ENCODE measurements around the gene WNT9B. TPM values are rescaled to one million over a fixed set of nuclear protein-coding genes. Genes with fewer than 3 reads are reported as not detected.

The WNT9B gene
- total and polyA plus RNA-seq, 12 donors: 0.07 to 2.0 (median 0.55) TPM; not detected in 3

- TF ChIP-seq, protein P1, sequence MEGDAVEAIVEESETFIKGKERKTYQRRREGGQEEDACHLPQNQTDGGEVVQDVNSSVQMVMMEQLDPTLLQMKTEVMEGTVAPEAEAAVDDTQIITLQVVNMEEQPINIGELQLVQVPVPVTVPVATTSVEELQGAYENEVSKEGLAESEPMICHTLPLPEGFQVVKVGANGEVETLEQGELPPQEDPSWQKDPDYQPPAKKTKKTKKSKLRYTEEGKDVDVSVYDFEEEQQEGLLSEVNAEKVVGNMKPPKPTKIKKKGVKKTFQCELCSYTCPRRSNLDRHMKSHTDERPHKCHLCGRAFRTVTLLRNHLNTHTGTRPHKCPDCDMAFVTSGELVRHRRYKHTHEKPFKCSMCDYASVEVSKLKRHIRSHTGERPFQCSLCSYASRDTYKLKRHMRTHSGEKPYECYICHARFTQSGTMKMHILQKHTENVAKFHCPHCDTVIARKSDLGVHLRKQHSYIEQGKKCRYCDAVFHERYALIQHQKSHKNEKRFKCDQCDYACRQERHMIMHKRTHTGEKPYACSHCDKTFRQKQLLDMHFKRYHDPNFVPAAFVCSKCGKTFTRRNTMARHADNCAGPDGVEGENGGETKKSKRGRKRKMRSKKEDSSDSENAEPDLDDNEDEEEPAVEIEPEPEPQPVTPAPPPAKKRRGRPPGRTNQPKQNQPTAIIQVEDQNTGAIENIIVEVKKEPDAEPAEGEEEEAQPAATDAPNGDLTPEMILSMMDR (IDR thresholded peaks at IDR 0.05): no peak
- no peak for TF ChIP-seq POLR2A (IDR thresholded peaks at IDR 0.05)
- no peak overlapping the region for H3K4me3 ChIP-seq
- no peak overlapping the region for H3K27ac ChIP-seq
- no peaks in the 10 kb centered on the region for H3K27me3 ChIP-seq
- intact Hi-C loops (cut with DNase I): no loop called here
- no peaks in the 10 kb centered on the region for H3K4me1 ChIP-seq (replicated peaks in 1 of 2)
- WGBS, 4 donors: 54 to 77% (median 62%) methylated on average over 4 of the region's 4 CpGs
- no peaks in the 10 kb centered on the region for H3K36me3 ChIP-seq (replicated peaks in 1 of 2)
- no peak for DNase-seq
- no peaks in the 10 kb centered on the region for H3K9me3 ChIP-seq (replicated peaks in 1 of 3)
These were observed 40.9 kb downstream of the WNT9B start for GRCh38 chr17:46892192-46892703.

DNA sequence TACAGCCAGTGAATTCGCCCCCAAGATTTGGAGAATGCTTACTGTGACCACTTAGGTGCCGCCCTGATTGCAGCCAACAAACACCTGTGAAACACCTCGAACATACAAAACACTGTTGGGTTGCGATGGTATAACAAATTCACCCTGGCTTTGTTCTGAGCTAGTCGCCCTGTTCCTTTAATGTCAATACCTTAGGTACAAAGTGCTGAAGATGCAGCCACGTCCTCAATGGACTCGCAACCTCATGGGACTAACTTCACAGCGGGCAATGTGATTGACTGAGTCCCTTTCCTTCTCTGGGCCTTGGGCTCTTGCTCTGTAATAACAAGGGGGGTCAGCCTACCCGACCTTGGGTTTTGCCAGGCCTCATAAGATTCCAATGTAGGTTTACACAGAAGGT lies 42.6 kb downstream of the WNT9B start:
- intact Hi-C loops (cut with DNase I): no loop called here
- TF ChIP-seq, protein P1 (IDR thresholded peaks at IDR 0.05): no peak
- TF ChIP-seq POLR2A (IDR thresholded peaks at IDR 0.05): no peak
- H3K36me3 ChIP-seq (replicated peaks in 1 of 2): no peaks in the 10 kb centered on the region
- 75 to 85% (median 82%) methylated on average over 6 to 9 of the region's 9 CpGs; no CpG with 5 or more reads in 1 of the 4 donors for WGBS, 4 donors
- H3K27me3 ChIP-seq: no peaks in the 10 kb centered on the region
- no peak for DNase-seq
- H3K27ac ChIP-seq: no peak overlapping the region
- H3K9me3 ChIP-seq (replicated peaks in 1 of 3): no peaks in the 10 kb centered on the region
- H3K4me3 ChIP-seq: no peak overlapping the region
- no peaks in the 10 kb centered on the region for H3K4me1 ChIP-seq (replicated peaks in 1 of 2)

DNA sequence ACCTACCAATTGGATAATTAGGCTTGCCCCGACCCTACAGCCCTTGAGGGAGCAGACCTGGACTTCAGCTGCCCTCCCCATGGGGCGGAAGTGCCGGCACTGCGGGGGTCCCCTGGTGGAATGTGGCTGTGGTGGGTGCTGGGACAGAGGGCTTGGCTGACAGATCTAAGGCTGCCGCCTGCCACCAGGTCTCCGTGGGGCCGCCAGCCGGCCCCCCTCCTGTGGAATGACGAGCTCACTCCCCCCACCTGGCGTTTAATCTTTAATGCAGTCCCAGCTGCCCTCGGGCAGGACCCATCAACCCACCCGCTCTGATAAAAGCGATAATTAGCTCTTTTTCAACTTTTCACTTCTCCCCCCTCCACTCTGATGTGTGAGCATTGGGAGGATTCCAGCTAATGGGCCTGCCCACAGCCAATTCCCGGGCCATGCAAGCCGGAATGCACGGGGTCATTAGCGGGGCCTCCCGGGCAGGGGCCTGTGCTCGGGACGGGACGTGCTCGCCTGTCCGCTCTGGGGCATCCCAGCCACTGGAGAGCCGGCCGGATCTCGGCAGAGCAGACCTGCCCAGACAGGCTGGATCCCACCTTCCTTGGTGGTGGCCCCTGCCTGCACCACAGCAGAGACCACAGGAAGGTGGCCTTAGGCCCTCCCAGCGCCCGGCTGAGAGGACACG lies 43.2 kb downstream of the WNT9B start:
- H3K9me3 ChIP-seq (replicated peaks in 1 of 3): no peaks in the 10 kb centered on the region
- H3K27ac ChIP-seq: no peak overlapping the region
- H3K27me3 ChIP-seq: no peaks in the 10 kb centered on the region
- H3K4me1 ChIP-seq (replicated peaks in 1 of 2): no peaks in the 10 kb centered on the region
- H3K4me3 ChIP-seq: no peak overlapping the region
- no peaks in the 10 kb centered on the region for H3K36me3 ChIP-seq (replicated peaks in 1 of 2)
- peak in 3 of 7 donors; percentile 35 to 53 (median 36) for DNase-seq
- intact Hi-C loops (cut with DNase I): no loop called here
- TF ChIP-seq POLR2A (IDR thresholded peaks at IDR 0.05): no peak
- TF ChIP-seq, protein P1 (IDR thresholded peaks at IDR 0.05): no peak
- WGBS, 4 donors: 55 to 65% (median 60%) methylated on average over 12 to 29 of the region's 29 CpGs

- 49 to 82% (median 71%) methylated on average over 3 to 9 of the region's 9 CpGs for WGBS, 4 donors
- H3K36me3 ChIP-seq (replicated peaks in 1 of 2): no peaks in the 10 kb centered on the region
- no peaks in the 10 kb centered on the region for H3K4me1 ChIP-seq (replicated peaks in 1 of 2)
- peak in 1 of 7 donors; percentile 7 for DNase-seq
- no peak overlapping the region for H3K27ac ChIP-seq
- intact Hi-C loops (cut with DNase I): no loop called here
- no peaks in the 10 kb centered on the region for H3K9me3 ChIP-seq (replicated peaks in 1 of 3)
- H3K27me3 ChIP-seq: no peaks in the 10 kb centered on the region
- no peak for TF ChIP-seq POLR2A (IDR thresholded peaks at IDR 0.05)
- TF ChIP-seq, protein P1 (IDR thresholded peaks at IDR 0.05): no peak
- no peak overlapping the region for H3K4me3 ChIP-seq
These were observed 43.8 kb downstream of the WNT9B start for GRCh38 chr17:46895171-46895570.

Measured in adrenal gland (tissue), 12 donors.